Fibroblast of skin of right biceps (primary cell): ENCODE data around the gene CNGA2.
"Not testable (repeated sequence)": the region's sequence is repeated elsewhere in the genome, so short reads cannot be mapped to it uniquely, and the experiment has no call there.

Experiments used
- DNase-seq: peaks from one replicate; pipeline ENCODE4 v3.0.0-alpha.2; 2013

CNGA2 gene

GRCh38 chrX:151734446-151734845, at the start of gene CNGA2:
Gene CNGA2 (plus strand): TSS chrX:151734746. CDS start chrX:151738484, 3,738 bp downstream.
- DNase-seq, result no peak

DNA sequence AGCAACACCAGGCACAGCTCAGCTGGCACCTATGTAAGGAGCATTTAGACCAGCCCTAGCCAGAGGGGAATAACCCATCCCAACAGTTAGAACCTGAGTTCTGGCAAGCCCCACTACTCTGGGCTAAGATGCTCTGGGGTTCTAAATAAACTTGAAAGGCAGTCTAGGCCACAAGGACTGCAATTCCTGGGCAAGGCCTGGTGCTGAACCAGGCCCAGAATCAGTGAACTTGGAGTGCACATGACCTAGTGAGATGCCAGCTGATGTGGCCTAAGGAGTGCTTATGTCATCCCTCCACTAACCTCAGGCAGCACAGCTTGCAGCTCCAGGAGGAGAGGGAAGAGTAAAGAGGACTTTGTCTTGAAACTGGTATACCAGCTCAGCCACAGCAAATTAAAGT, 46.9 kb upstream of the CNGA2 start:
- DNase-seq, result no peak

DNA sequence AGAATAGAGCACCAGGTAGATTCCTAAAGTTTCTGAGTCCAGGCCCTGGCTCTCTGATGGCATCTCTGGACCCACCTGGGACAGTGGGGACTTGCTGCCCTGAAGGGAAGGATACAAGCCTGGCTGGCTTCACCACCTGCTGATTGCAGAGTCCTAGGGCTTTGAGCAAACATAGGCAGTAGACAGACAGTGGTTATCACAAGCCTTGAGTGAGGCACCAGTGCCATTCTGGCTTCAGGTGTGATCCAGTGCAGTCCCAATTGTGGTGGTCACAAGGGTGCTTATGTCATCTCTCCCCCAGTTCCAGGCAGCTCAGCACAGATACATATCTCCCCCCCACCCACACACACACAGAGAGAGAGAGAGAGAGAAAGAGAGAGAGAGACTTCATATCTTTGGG, 45.9 kb upstream of the CNGA2 start:
- no peak for DNase-seq

DNA sequence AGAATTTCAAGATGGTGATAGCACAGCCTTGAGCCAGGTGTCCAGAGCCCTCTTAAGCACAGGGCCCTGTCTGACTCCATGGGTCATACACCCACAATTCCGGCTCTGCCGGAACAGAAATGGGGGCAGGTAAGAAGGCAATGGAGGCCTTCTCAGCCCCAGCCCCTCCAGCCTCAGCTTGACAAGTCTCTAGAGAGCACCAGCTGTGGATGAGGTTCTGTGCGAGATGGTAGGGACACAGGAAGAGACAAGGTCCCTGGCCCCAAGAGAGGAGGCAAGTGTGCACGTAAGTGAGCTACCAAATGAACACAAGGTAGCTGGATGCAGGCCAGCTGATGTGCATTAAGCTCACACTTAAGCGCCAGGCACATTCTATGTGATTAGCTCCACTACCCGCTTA, 41.7 kb upstream of the CNGA2 start:
- DNase-seq, result no peak

DNA sequence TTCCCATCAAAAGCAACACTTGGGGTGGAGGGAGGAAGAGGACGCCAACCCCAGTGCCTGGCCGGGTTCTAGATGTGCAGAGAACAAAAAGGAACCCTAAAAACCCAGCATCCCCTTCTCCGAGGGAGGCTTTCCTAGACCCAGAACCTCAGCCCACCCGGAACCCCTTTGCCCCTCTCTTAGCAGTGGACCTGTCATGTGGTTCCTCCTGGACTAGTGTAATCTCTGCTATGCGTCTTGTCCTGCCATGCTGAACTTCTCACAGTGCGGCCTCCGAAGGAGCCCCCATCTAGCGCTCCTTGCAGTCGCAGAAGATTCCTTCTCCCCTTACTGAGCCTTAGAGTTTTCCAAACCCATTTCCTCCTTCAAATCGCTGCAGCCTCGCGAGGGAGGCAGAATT, 40.4 kb upstream of the CNGA2 start:
- no peak for DNase-seq

DNA sequence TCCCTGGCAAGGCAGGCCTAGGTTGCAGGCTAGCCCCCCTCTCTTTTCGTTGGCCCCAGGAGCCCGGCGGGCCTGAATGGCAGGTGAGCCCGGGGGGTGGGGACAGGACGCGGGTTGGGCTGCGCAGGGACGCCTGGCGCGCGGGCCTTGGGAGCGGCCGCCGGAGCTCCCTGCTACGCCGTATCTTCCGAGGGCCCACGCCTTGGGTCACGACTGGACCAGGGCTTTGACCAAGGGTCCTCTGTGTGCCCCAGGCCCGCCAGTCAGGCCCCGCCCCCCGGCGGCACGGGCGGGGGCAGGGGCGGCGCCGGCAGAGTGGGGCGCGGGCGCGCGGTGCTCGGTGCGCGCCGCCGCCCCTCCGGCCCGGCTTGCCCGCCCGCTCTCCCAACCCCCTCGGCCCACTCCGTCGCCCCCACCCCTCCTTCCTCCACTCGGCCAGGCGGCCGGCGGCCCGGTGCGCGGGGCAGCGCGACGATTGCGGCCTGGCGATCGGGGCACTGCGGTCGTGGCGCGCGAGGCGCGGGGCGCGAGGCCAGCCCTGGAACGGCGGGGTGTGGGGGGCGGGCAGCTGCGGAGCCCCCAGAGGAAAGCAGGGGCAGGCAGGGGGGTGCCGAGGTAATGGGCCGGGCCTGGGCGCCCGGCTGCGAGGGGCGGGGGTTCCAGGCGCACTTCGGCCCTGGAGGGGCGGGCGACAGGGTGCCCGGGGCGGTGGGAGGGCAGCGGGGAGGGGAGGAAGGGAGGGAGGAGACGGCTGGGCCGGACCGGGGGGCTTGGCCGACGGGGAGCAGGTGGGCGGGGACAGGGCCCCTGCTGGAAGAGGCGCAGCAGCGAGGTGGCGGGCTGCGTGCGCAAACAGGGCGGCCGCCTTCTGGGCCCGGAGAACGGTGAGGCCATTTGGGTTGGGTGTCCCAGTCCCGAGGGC, 39.6 kb upstream of the CNGA2 start, which contains the start of gene PRRG3:
Gene PRRG3, plus strand, starts transcription at position 798 of the 922 bp plus-strand sequence. CDS start 3,357 bp downstream, outside the sequence.
- no peak for DNase-seq

DNA sequence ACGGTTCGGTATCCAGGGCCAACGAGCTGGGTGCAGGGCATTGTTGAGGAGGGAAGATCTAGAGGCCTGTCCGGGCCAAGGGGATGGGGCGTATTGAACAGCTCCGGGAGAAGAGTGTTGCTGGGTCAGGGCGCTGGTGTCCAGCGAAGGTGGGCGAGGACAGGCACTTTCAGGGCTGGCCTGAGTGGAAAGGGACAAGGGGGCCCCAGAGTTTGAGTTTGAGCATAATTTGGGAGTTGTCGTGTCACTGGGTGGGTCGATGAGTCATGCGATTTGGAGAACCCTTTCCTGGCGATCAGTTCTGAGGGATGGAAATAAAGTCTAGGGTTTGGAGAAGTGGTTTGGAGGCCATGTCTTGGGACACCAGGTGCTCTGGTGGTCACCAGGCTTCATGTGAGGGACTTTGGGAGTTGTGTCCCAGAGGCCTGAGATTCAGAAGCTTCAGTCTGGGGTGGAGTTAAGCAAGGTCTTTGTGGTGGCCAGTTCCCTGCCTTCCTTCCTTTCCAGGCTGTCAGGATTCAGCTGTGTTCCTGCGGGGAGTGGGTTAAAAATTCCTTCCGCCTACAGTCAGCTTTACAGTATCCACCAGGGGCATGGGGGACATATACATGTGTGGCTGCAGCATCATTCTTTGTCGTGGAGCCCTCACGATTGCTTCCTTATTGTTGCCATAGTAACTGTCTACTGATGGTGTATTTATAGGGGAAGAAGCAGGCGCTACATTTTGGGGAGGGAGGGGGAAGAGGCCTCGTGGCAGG, 38.8 kb upstream of the CNGA2 start:
- DNase-seq, result no peak

DNA sequence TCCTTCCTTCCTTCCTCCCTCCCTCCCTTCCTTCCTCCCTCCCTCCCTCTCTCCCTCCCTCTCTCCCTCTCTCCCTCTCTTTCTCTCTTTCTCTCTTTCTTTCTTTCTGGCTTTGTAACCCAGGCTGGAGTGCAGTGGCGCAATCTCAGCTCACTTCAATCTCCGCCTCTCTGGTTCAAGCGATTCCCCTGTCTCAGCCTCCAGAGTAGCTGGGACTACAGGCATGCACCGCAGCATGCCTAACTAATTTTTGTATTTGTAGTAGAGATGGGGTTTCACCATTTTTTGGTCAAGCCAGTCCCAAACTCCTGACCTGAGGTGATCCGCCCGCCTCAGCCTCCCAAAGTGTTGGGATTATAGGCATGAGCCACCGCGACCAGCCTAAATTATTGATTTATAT, 37.5 kb upstream of the CNGA2 start:
- not testable (repeated sequence) for DNase-seq

- DNase-seq, result peak; percentile 91
Measured at GRCh38 chrX:151697522-151697921, 37.0 kb upstream of the CNGA2 start.

DNA sequence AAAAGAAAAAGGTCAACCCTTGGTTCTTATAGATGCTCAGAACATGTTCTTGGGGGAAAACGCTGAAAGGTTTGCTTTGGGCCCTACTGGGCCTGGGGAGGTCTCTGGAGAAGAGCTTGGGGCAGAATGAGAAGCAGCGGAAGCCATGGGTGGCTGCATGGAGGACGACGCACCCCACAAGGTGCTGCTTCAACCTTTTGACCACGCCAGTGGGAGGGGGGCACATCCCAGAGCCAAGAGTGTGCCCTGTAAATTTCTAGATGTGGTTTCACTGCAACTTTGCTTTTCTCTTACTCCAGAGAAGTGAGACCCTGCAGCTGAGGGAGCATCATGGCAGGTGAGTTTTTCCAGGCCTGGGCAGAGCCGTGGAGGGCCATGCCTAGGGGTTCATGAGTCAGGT, 36.1 kb upstream of the CNGA2 start:
- no peak for DNase-seq

GRCh38 chrX:151699746-151700145, 34.8 kb upstream of the CNGA2 start:
- DNase-seq, result no peak

GRCh38 chrX:151700581-151700980, 34.0 kb upstream of the CNGA2 start:
- DNase-seq, result no peak

DNA sequence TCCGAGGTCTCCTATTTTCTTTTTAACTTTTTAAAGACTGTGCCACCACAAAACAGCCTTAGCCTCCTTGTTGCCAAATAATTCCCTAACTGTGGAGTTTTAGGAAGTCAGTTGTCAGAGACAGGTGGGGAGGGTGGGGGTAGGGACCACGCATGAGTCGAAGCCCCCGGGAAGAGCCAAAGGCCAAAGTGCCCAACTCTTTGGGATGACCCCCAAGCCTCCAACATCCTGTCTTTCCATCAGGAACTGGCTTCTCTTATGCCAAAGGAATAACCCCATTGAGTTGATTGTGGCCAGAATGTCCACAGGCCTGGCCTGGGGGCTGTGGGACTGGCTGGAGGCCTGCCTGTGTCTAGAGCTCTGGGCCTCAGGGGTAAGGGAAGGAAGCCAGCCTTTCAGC, 33.5 kb upstream of the CNGA2 start:
- DNase-seq, result no peak

DNA sequence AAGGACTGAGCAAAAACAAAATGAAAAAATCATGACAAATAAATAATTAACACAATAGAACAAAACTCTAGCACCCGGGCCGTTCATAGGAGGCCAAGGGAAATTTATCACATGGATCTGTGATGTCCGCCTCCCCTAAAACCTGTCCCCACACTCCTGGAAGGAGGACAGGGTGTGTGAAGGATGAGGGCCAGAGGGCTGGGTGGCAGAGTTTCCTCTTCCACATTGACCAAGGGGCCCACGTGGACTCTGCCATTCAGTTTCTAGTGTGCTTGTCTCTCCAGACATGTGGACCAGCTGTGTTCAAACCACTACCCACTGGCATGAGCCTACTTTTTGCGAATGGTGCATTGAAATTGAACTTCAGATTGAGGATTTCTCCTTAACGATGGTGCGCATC, 33.0 kb upstream of the CNGA2 start:
- no peak for DNase-seq

- peak; percentile 34 for DNase-seq
Measured at GRCh38 chrX:151702026-151702714, 32.4 kb upstream of the CNGA2 start.

DNA sequence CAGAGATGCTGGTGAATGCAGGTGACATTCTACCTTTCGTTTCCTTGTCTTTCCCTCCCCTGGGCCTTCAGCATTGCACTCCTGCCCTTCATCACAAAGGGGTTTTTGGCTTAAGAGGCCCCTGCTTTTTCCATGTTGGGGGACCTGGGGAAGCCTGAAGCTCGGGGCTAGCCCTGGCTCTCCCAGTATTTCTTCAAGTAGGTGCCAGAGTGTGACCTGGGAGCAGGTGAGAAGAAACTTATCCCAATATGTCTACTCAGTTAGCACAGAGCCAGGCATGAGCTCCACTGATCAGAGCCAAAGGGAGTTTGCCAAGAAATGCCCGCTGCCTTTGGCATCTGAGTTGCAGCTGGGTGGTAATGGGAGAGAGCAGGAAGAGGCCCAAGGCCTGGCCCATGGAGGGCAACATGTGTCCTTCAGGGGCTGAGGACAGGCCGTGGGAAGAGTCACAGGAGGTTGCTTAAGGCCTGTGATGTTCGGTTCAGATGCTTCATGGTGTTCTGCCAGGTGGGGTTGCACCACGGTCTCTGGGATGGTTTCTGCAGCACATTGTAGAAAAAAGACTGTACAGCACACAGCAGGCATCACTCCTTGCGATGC, 31.7 kb upstream of the CNGA2 start:
- no peak for DNase-seq

GRCh38 chrX:151703487-151703886, 31.1 kb upstream of the CNGA2 start:
- DNase-seq, result peak; percentile 22

GRCh38 chrX:151704041-151704663, 30.4 kb upstream of the CNGA2 start:
- no peak for DNase-seq

DNA sequence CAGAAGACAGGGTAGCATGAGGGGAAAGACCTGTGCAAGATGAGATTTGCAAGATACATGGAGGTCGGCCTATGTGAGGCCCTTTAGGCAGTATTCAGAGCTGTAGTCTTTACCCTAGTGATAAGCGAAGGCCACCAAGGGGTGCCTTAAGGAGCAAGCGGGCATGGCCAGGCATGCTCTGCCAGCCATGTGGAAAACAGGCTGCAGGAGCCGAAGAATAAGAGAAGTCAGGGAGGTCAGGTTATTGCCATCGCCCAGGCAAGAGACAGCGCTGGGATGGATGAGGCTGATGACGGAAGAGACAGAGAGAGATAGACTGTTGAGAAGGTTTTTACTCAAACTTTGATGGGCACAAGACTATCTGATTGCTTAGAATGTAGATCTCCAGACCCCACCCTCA, 25.7 kb upstream of the CNGA2 start:
- DNase-seq, result no peak

- peak; percentile 11 for DNase-seq
Measured at GRCh38 chrX:151710457-151710856, 24.1 kb upstream of the CNGA2 start.

- DNase-seq, result no peak
Measured at GRCh38 chrX:151711154-151711553, 23.4 kb upstream of the CNGA2 start.

- DNase-seq, result no peak
Measured at GRCh38 chrX:151711787-151712186, 22.8 kb upstream of the CNGA2 start.
